Upper lobe of left lung (tissue), 6 donors: ENCODE measurements around the gene CCDC77. TPM values are rescaled to one million over a fixed set of nuclear protein-coding genes. Genes with fewer than 3 reads are reported as not detected.

Experiments
- ATAC-seq, 2 donors: fragments of 200-7000 bp; cut with Tn5 transposase; one replicate each; pipeline ENCODE4 v1.9.1; 2022; ENCODE audit warnings: mild to moderate bottlenecking in 2 of 2, moderate library complexity in 2 of 2; ENCODE audit not compliant: low FRiP score in 2 of 2
- DNase-seq, 2 donors: peaks; one replicate each; pipeline ENCODE4 v3.0.0-alpha.2; 2019 to 2020
- H3K27ac ChIP-seq, 4 donors: fragments of 200-600 bp; sonication (generic); one replicate each; pipeline ENCODE4 v1.5.1; 2016 to 2019
- H3K27me3 ChIP-seq, 4 donors: fragments of 200-600 bp; sonication (generic); one replicate each; pipeline ENCODE4 v1.5.1; 2017 to 2019
- H3K36me3 ChIP-seq, 4 donors: fragments of 200-600 bp; sonication (generic); one replicate each; pipeline ENCODE4 v1.5.1; 2016 to 2019
- H3K4me1 ChIP-seq, 4 donors: fragments of 200-600 bp; sonication (generic); one replicate each; pipeline ENCODE4 v1.5.1; 2018 to 2019
- H3K4me3 ChIP-seq, 4 donors: fragments of 200-600 bp; sonication (generic); one replicate each; pipeline ENCODE4 v1.5.1; 2017 to 2019; ENCODE audit warnings: mild to moderate bottlenecking in 2 of 4, moderate library complexity in 1 of 4
- H3K9me3 ChIP-seq, 4 donors: fragments of 200-600 bp; sonication (generic); one replicate each; pipeline ENCODE4 v1.5.1; 2018 to 2019
- CTCF ChIP-seq, 6 experiments: fragments of 450-650 bp in 4 of 6; fragments of 200-600 bp in 2 of 6; sonication (generic) in 2 of 6; IDR thresholded peaks; one replicate each; pipeline ENCODE4 v1.5.1; 2016 to 2019; ENCODE audit warnings: antibody characterized with exemption in 6 of 6
- EP300 ChIP-seq, 4 donors: sonication (generic); formaldehyde crosslinking; IDR thresholded peaks; one replicate each; pipeline ENCODE4 v1.5.1; 2017; ENCODE audit warnings: antibody characterized with exemption in 4 of 4, control low read depth in 2 of 4
- POLR2A ChIP-seq, 4 donors: fragments of 450-650 bp; IDR thresholded peaks; one replicate each; pipeline ENCODE4 v1.5.1; 2016 to 2017; ENCODE audit warnings: antibody characterized with exemption in 4 of 4, mild to moderate bottlenecking in 2 of 4
- POLR2AphosphoS5 ChIP-seq, 2 donors: sonication (generic); formaldehyde crosslinking; IDR thresholded peaks; one replicate each; pipeline ENCODE4 v1.5.1; 2017; ENCODE audit warnings: antibody characterized with exemption in 2 of 2
- WGBS, 2 donors: methylation state at CpG; one replicate each; pipeline ENCODE4 v1.1.5; 2017 to 2018; 5-methylcytosine and 5-hydroxymethylcytosine counted together
- total RNA-seq, 6 donors: library from RNA; depleted of rRNA in 4 of 6; stranded (reverse); fragments of >200 nt in 4 of 6; gene quantifications; one replicate each; pipeline versions ENCODE4 v1.1.0 to v1.2.1, GENCODE V29; 2016 to 2021
- donor health status: DM: no; HTN: no; CAD: no; lungs with moderate emphysema.
- donor health status: DM: no; HTN: yes; CAD: no; lungs with severe emphysema.

The CCDC77 gene
- total RNA-seq, 6 donors from 2014 or later = 6.5 to 25.1 (median 7.6) TPM

GRCh38 chr12:473863-474577 lies 72.6 kb downstream of the CCDC77 start:
- H3K27ac ChIP-seq = no peak overlapping the region
- no peaks in the 10 kb centered on the region for H3K9me3 ChIP-seq
- no peaks in the 10 kb centered on the region for H3K27me3 ChIP-seq
- TF ChIP-seq EP300 (IDR thresholded peaks at IDR 0.05) (no peak), POLR2AphosphoS5 (IDR thresholded peaks at IDR 0.05) (no peak), CTCF (IDR thresholded peaks at IDR 0.05) (no peak), POLR2A (IDR thresholded peaks at IDR 0.05) (no peak)
- ATAC-seq = no peak
- H3K4me1 ChIP-seq = peaks cover 0 to 3% (median 0%) of the 10 kb centered on the region in 4 donors
- no peaks in the 10 kb centered on the region for H3K36me3 ChIP-seq
- 52 to 56% methylated on average over 9 of the region's 9 CpGs for WGBS, 2 donors
- no peak for DNase-seq
- no peak overlapping the region for H3K4me3 ChIP-seq

GRCh38 chr12:475286-475685 lies 73.8 kb downstream of the CCDC77 start:
- 45 to 46% methylated on average over 5 of the region's 5 CpGs for WGBS, 2 donors
- no peak for ATAC-seq

GRCh38 chr12:479161-479560 lies 77.7 kb downstream of the CCDC77 start:
- Histone ChIP-seq H3K36me3 (no peaks in the 10 kb centered on the region), H3K4me3 (no peak overlapping the region), H3K27me3 (no peaks in the 10 kb centered on the region), H3K9me3 (no peaks in the 10 kb centered on the region), H3K27ac (no peak overlapping the region), H3K4me1 (no peaks in the 10 kb centered on the region)
- ATAC-seq (no peak), DNase-seq (no peak)
- 87 to 93% methylated on average over 4 of the region's 4 CpGs for WGBS, 2 donors
- TF ChIP-seq POLR2A (IDR thresholded peaks at IDR 0.05) = no peak
- TF ChIP-seq POLR2AphosphoS5 (IDR thresholded peaks at IDR 0.05) = no peak

More at GRCh38 chr12:475286-475685, 73.8 kb downstream of the CCDC77 start:
- Histone ChIP-seq H3K4me1 (no peaks in the 10 kb centered on the region), H3K4me3 (no peak overlapping the region), H3K27ac (no peak overlapping the region), H3K27me3 (no peaks in the 10 kb centered on the region), H3K36me3 (no peaks in the 10 kb centered on the region), H3K9me3 (no peaks in the 10 kb centered on the region)
- TF ChIP-seq EP300 (IDR thresholded peaks at IDR 0.05) (no peak), POLR2AphosphoS5 (IDR thresholded peaks at IDR 0.05) (no peak), CTCF (IDR thresholded peaks at IDR 0.05) (no peak), POLR2A (IDR thresholded peaks at IDR 0.05) (no peak)
- DNase-seq = no peak

GRCh38 chr12:480831-481816 lies 79.7 kb downstream of the CCDC77 start:
- ATAC-seq (peak in 1 of 2 donors; percentile 95), DNase-seq (peak in 1 of 2 donors; percentile 32)
- WGBS, 2 donors = 68 to 74% methylated on average over 9 to 13 of the region's 13 CpGs
- TF ChIP-seq POLR2A (IDR thresholded peaks at IDR 0.05) = no peak
- TF ChIP-seq EP300 (IDR thresholded peaks at IDR 0.05) = no peak
- TF ChIP-seq CTCF (IDR thresholded peaks at IDR 0.05) = no peak
- no peak for TF ChIP-seq POLR2AphosphoS5 (IDR thresholded peaks at IDR 0.05)
- no peaks in the 10 kb centered on the region for H3K4me1 ChIP-seq
- no peaks in the 10 kb centered on the region for H3K9me3 ChIP-seq
- H3K4me3 ChIP-seq = no peak overlapping the region
- no peak overlapping the region for H3K27ac ChIP-seq
- H3K36me3 ChIP-seq = no peaks in the 10 kb centered on the region
- H3K27me3 ChIP-seq = no peaks in the 10 kb centered on the region

GRCh38 chr12:482061-482460 lies 80.6 kb downstream of the CCDC77 start:
- no peaks in the 10 kb centered on the region for H3K27me3 ChIP-seq
- H3K4me1 ChIP-seq = no peaks in the 10 kb centered on the region
- 56 to 58% methylated on average over 3 of the region's 3 CpGs for WGBS, 2 donors
- no peak for TF ChIP-seq POLR2AphosphoS5 (IDR thresholded peaks at IDR 0.05)
- no peak for TF ChIP-seq EP300 (IDR thresholded peaks at IDR 0.05)
- TF ChIP-seq POLR2A (IDR thresholded peaks at IDR 0.05) = no peak
- no peak for TF ChIP-seq CTCF (IDR thresholded peaks at IDR 0.05)
- no peak for ATAC-seq
- H3K36me3 ChIP-seq = no peaks in the 10 kb centered on the region
- H3K4me3 ChIP-seq = no peak overlapping the region
- no peak overlapping the region for H3K27ac ChIP-seq
- no peaks in the 10 kb centered on the region for H3K9me3 ChIP-seq
- no peak for DNase-seq
